Panc1 (cell line): ENCODE results near the gene JPH4. TPM values are rescaled to one million over a fixed set of nuclear protein-coding genes. Genes with fewer than 3 reads are reported as not detected.
"Not testable (repeated sequence)": the region's sequence is repeated elsewhere in the genome, so short reads cannot be mapped to it uniquely, and the experiment has no call there.

ENCODE experiments used
- ATAC-seq: fragments of 200-7000 bp; cut with Tn5 transposase; 2 replicates; pipeline ENCODE4 v1.9.1; 2020; ENCODE audit warnings: mild to moderate bottlenecking, moderate library complexity
- BruUV-seq: library from RNA; stranded (reverse); fragments of 400-500 nt; replicated peaks from 2 replicates; lab custom pipeline; 2021; lab: Mats Ljungman, UMichigan
- CTCF ChIA-PET: fragments of 300-600 bp; sonication (Branson Sonifier 250); formaldehyde crosslinking; loops from one replicate; lab custom pipeline; 2022; ENCODE audit warnings: antibody characterized with exemption; lab: Charles Lee
- POLR2A ChIA-PET: fragments of 300-600 bp; sonication (Branson Sonifier 250); formaldehyde crosslinking; loops from one replicate; lab custom pipeline; 2022; ENCODE audit warnings: antibody characterized with exemption; lab: Charles Lee
- DNase-seq: peaks from one replicate; pipeline ENCODE4 v3.0.0-alpha.2; 2010; ENCODE audit warnings: low read depth, low spot score
- H3K27ac ChIP-seq: 2 replicates; pipeline ENCODE4 v1.5.1; 2011; ENCODE audit warnings: mild to moderate bottlenecking, low read length, inconsistent platforms
- H3K27me3 ChIP-seq: fragments of 200-500 bp; sonication (Bioruptor generic); 2 replicates; pipeline ENCODE4 v1.6.0; 2014; ENCODE audit warnings: low read length, inconsistent platforms; ENCODE audit not compliant: control insufficient read depth, insufficient read depth
- H3K36me3 ChIP-seq: fragments of 200-500 bp; sonication (Bioruptor generic); 2 replicates; pipeline ENCODE4 v1.5.1; 2014; ENCODE audit warnings: inconsistent platforms, mild to moderate bottlenecking, low read length, moderate library complexity; ENCODE audit not compliant: control insufficient read depth, insufficient read depth
- H3K4me1 ChIP-seq: 2 replicates; pipeline ENCODE4 v1.5.1; 2011; ENCODE audit warnings: inconsistent platforms, mild to moderate bottlenecking, low read length, moderate library complexity; ENCODE audit not compliant: control insufficient read depth, insufficient read depth
- H3K4me3 ChIP-seq, 2 experiments: 2 replicates each; pipeline ENCODE4 v1.5.1; 2011 to 2012; ENCODE audit warnings: low read depth in 2 of 2, low read length in 2 of 2, mild to moderate bottlenecking in 2 of 2, inconsistent platforms in 1 of 2, moderate library complexity in 1 of 2
- H3K9me3 ChIP-seq: fragments of 200-500 bp; sonication (Bioruptor generic); 2 replicates; pipeline ENCODE4 v1.5.1; 2014; ENCODE audit warnings: low read depth, mild to moderate bottlenecking, inconsistent platforms, low read length, moderate library complexity; ENCODE audit not compliant: control insufficient read depth, insufficient read depth
- CTCF ChIP-seq: fragments of 450-650 bp; IDR thresholded peaks from 2 replicates; pipeline ENCODE4 v1.5.1; 2017; ENCODE audit warnings: mild to moderate bottlenecking
- POLR2AphosphoS5 ChIP-seq: IDR thresholded peaks from 2 replicates; pipeline ENCODE4 v1.6.1; 2012; ENCODE audit warnings: mild to moderate bottlenecking, low read depth, low read length, moderate library complexity
- SIN3A ChIP-seq: IDR thresholded peaks from 2 replicates; pipeline ENCODE4 v1.6.1; 2012; ENCODE audit warnings: low read depth, mild to moderate bottlenecking, low read length, moderate library complexity, borderline replicate concordance; ENCODE audit not compliant: insufficient read depth
- TCF7L2 ChIP-seq: IDR thresholded peaks from 2 replicates; pipeline ENCODE4 v1.6.1; 2011; ENCODE audit warnings: mild to moderate bottlenecking, low read depth, low read length, inconsistent platforms
- in situ Hi-C: cut with HindIII; loops from 2 replicates; pipeline ENCODE4 v1.10.0; 2016; ENCODE audit warnings: low sequenced_read_pairs, low pct_unique_long_range_greater_than_20kb
- intact Hi-C: fragments of 100-400 bp; cut with micrococcal nuclease; formaldehyde crosslinking; loops from one replicate; pipeline ENCODE4 v1.10.0; 2022; ENCODE audit not compliant: unreplicated experiment
- total RNA-seq: library from RNA; stranded (reverse); gene quantifications from one replicate; pipeline ENCODE4 v1.2.1, GENCODE V29; 2021; ENCODE audit not compliant: unreplicated experiment
- TF ChIP-seq, protein P1 (sequence below), 2 experiments: IDR thresholded peaks; 2 replicates each; pipeline ENCODE4 v1.6.1; 2011 to 2012; ENCODE audit warnings: low read depth in 2 of 2, control low read depth in 1 of 2, low read length in 1 of 2, mild to moderate bottlenecking in 1 of 2, moderate library complexity in 1 of 2; ENCODE audit not compliant: insufficient read depth in 1 of 2

JPH4 gene
- total RNA-seq, 1 experiment from 2014 or later = 0.05 TPM

- DNase-seq (no peak), ATAC-seq (no peak)
- in situ Hi-C loops = no loop called here
- ChIA-PET POLR2A (no interaction called here), CTCF (no interaction called here)
- Histone ChIP-seq H3K27ac (no peak overlapping the region), H3K9me3 (no peaks in the 10 kb centered on the region), H3K27me3 (no peaks in the 10 kb centered on the region), H3K4me3 (no peak overlapping the region), H3K4me1 (no peaks in the 10 kb centered on the region), H3K36me3 (no peaks in the 10 kb centered on the region)
- TF ChIP-seq, protein P1, sequence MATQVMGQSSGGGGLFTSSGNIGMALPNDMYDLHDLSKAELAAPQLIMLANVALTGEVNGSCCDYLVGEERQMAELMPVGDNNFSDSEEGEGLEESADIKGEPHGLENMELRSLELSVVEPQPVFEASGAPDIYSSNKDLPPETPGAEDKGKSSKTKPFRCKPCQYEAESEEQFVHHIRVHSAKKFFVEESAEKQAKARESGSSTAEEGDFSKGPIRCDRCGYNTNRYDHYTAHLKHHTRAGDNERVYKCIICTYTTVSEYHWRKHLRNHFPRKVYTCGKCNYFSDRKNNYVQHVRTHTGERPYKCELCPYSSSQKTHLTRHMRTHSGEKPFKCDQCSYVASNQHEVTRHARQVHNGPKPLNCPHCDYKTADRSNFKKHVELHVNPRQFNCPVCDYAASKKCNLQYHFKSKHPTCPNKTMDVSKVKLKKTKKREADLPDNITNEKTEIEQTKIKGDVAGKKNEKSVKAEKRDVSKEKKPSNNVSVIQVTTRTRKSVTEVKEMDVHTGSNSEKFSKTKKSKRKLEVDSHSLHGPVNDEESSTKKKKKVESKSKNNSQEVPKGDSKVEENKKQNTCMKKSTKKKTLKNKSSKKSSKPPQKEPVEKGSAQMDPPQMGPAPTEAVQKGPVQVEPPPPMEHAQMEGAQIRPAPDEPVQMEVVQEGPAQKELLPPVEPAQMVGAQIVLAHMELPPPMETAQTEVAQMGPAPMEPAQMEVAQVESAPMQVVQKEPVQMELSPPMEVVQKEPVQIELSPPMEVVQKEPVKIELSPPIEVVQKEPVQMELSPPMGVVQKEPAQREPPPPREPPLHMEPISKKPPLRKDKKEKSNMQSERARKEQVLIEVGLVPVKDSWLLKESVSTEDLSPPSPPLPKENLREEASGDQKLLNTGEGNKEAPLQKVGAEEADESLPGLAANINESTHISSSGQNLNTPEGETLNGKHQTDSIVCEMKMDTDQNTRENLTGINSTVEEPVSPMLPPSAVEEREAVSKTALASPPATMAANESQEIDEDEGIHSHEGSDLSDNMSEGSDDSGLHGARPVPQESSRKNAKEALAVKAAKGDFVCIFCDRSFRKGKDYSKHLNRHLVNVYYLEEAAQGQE (IDR thresholded peaks at IDR 0.05; ENCODE audit: insufficient read depth in 1 of 2, low read depth in 2 of 2, low read length in 1 of 2) = no peak
- TF ChIP-seq POLR2AphosphoS5 (no peak), SIN3A (no peak), TCF7L2 (no peak), CTCF (no peak)
- BruUV-seq = no TSS peak
- intact Hi-C loops = no loop called here
Measured at GRCh38 chr14:23600806-23601205, 22.2 kb upstream of the JPH4 start.

DNA sequence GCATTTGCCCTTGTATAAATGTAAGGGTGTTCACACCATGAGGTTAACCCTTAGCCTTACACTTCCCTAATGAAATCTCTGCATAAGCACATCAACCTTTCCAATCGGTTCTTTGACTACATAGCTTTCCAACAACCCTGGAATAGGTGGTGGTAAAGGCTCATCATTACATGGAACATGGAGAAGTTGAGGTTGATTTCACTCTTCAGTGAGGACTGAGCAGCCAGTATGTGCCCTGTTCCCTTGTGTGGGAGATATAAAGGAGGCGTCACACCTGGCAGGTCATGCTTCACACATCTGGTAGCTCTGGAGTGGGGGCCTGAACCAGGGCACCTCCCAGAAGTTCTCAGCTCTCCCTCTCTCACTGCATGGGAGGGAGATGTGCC is 21.7 kb upstream of the JPH4 start:
- ChIA-PET CTCF (no interaction called here), POLR2A (no interaction called here)
- no peak overlapping the region for H3K4me3 ChIP-seq
- H3K9me3 ChIP-seq = no peaks in the 10 kb centered on the region
- intact Hi-C loops (no loop called here), in situ Hi-C loops (no loop called here)
- no peak overlapping the region for H3K27ac ChIP-seq
- no peaks in the 10 kb centered on the region for H3K27me3 ChIP-seq
- ATAC-seq (no peak), DNase-seq (no peak)
- H3K36me3 ChIP-seq = no peaks in the 10 kb centered on the region
- no peaks in the 10 kb centered on the region for H3K4me1 ChIP-seq
- TF ChIP-seq SIN3A (no peak), CTCF (no peak), POLR2AphosphoS5 (no peak), TCF7L2 (no peak)
- TF ChIP-seq, protein P1 (IDR thresholded peaks at IDR 0.05; ENCODE audit: insufficient read depth in 1 of 2, low read depth in 2 of 2, low read length in 1 of 2) = no peak
- no TSS peak for BruUV-seq

DNA sequence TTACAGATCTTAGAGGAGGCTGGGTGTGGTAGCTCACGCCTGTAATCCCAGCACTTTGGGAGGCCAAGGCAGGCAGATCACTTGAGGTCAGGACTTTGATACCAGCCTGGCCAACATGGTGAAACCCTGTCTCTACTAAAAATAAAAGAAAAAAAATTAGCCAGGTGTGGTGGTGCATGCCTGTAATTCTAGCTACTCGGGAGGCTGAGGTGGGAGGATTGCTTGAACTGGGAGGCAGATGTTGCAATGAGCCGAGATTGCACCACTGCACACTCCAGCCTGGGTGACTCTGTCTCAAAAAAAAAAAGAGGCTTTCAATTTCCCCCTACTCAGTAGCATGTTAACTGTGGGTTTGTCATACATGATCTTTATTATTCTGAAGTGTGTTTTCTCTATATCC is 15.6 kb upstream of the JPH4 start:
- DNase-seq, POLR2A ChIA-PET, H3K36me3 ChIP-seq, intact Hi-C loops, CTCF ChIA-PET, H3K4me1 ChIP-seq, in situ Hi-C loops, ATAC-seq, H3K27me3 ChIP-seq, H3K9me3 ChIP-seq, BruUV-seq, H3K4me3 ChIP-seq, H3K27ac ChIP-seq: not testable (repeated sequence)
